NB4 (cell line): ENCODE data around the gene DKK1.

Experiments used
- DNase-seq: peaks from one replicate; pipeline ENCODE4 v3.0.0; 2010; ENCODE audit warnings: low read depth
- H3K4me3 ChIP-seq: one replicate; pipeline ENCODE4 v1.5.1; 2011; ENCODE audit warnings: mild to moderate bottlenecking, low read depth, low read length, moderate library complexity
- MYC ChIP-seq: IDR thresholded peaks from 2 replicates; pipeline ENCODE4 v1.6.1; 2011; ENCODE audit warnings: low read depth, low read length
- POLR2A ChIP-seq: IDR thresholded peaks from 2 replicates; pipeline ENCODE4 v1.6.1; 2011; ENCODE audit warnings: mild to moderate bottlenecking; ENCODE audit not compliant: insufficient read length; ENCODE audit errors: extremely low read depth
- TF ChIP-seq, protein P1 (sequence below): IDR thresholded peaks from one replicate; pipeline ENCODE4 v1.5.1; 2012; ENCODE audit warnings: low read depth, low read length
- TF ChIP-seq, protein P2 (sequence below): IDR thresholded peaks from 2 replicates; pipeline ENCODE4 v1.6.1; 2011; ENCODE audit warnings: low read depth, low read length

DKK1 gene

DNA sequence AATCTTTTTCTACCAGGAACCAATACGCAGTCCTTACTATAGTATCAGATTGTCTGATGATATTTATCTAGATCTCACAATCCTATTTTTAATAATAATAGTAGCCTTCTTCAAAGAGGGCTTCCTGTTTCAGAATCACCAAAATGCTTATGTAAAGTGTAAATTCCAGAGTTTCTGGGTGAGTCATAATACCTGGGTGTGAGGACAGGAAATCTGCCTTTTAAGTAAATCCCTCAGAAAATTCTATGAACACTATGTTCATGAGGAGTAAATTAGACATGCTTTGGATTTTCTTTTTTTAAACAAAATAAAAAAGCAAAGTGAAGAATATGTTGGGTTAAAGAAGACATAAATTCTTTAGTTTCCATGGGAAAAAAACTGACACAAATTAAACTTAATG lies 20.5 kb downstream of the DKK1 start:
- DNase-seq = no peak
- no peak overlapping the region for H3K4me3 ChIP-seq
- TF ChIP-seq, protein P1, sequence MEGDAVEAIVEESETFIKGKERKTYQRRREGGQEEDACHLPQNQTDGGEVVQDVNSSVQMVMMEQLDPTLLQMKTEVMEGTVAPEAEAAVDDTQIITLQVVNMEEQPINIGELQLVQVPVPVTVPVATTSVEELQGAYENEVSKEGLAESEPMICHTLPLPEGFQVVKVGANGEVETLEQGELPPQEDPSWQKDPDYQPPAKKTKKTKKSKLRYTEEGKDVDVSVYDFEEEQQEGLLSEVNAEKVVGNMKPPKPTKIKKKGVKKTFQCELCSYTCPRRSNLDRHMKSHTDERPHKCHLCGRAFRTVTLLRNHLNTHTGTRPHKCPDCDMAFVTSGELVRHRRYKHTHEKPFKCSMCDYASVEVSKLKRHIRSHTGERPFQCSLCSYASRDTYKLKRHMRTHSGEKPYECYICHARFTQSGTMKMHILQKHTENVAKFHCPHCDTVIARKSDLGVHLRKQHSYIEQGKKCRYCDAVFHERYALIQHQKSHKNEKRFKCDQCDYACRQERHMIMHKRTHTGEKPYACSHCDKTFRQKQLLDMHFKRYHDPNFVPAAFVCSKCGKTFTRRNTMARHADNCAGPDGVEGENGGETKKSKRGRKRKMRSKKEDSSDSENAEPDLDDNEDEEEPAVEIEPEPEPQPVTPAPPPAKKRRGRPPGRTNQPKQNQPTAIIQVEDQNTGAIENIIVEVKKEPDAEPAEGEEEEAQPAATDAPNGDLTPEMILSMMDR = no peak
- TF ChIP-seq POLR2A (no peak), MYC (no peak)
- TF ChIP-seq, protein P2, sequence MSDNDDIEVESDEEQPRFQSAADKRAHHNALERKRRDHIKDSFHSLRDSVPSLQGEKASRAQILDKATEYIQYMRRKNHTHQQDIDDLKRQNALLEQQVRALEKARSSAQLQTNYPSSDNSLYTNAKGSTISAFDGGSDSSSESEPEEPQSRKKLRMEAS = no peak

DNA sequence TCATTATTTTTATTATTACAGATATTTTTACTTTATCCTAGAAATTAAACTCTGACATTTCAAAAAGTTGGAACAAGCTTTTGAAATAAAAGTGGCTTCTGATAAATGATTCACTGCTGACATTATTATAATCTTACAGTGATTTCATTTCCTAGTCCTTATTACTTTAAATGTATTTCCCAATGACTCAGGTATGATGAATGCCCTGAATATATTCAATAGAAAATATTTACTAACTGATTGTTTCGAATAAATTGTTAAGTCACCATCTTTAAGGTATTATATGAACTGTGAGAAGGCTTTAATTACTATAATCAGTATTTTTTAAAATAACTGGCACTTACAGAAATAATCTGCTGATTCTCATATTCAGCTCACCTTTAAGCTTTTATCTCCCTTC lies 21.6 kb downstream of the DKK1 start:
- DNase-seq = no peak
- no peak overlapping the region for H3K4me3 ChIP-seq
- no peak for TF ChIP-seq MYC
- TF ChIP-seq, protein P1 = no peak
- TF ChIP-seq, protein P2 = no peak
- no peak for TF ChIP-seq POLR2A

DNA sequence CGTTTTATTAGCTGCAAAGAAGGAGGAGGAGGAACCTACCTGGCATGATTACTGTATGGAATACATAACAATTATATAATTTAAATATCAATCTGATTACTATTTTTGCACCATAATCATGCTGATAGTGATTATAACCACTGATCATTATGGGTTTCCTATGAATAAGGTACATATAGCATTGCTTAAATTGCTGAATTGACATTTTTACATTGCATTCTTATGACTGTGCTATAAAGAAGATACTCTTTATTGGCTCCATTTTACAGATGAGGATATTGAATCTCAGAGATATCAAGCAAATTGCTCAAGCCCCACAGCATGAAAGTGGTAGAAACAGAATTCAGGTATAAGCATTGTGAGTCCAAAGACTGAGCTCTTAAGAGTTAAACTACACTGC lies 23.1 kb downstream of the DKK1 start:
- no peak overlapping the region for H3K4me3 ChIP-seq
- no peak for DNase-seq
- TF ChIP-seq, protein P2 = no peak
- TF ChIP-seq, protein P1 = no peak
- TF ChIP-seq MYC (no peak), POLR2A (no peak)

DNA sequence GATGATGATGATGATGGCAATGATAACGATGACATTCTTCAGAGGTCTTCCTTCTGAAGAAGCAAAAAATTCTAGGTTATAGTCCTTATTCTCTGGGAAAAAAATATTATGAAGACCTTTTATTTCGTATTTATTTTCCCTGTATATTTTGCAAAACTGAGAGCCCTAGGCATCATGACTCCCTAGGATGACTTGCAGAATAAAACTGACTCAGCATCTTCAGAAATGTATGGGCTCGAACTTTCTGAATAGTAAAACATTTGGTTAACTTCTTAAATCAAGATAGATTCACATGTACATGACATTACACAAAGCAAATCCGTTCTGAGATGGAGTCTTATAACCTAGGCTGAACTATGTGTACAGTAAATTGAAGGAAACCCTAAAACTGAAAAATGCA lies 29.4 kb downstream of the DKK1 start:
- TF ChIP-seq POLR2A (no peak), MYC (no peak)
- TF ChIP-seq, protein P1 = no peak
- TF ChIP-seq, protein P2 = no peak
- no peak for DNase-seq

DNA sequence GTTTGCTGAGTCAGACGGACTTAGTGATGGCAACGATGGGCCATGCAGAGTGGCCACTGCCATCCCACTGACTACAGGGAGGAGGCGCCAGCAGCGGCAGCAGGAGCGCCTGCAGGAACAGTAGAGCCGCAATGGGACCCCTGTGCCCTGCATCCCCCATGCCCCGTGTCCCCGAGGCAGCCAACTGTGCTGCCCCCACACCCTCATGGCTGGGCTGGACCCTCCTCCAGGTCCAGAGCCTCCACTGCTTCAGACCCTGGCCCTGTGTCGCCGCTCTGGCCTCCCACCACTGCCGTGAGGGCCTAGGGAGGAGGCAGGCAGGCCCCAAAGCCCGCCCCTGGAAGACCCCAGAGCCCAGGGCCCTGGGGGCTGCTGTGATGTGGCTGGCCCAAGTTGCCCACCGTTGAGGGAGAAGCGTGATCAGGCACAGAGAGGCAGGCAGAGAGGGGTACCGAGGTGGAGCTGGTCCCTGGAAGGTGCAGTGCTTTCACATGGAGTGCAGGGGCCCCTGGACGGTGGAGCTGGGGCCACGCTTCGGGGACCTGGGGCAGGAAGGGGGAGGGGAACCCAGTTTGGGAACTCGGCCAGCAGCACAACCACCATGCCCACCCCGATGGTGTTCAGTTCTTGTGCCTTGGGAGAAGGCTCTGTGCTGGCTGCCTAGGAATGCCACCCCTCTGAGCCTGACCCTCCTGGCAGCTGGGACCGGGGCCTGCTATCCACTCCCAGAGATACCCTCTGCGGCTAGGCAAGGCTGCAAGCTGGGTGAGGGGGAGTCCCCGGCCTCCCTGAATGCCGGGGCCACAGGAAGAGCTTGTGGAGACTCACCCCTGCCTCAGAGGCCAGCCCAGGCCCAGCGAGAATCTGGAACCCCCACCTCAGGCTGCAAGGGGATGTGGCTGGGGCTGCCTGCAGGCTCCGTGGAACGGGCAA lies 32.6 kb downstream of the DKK1 start:
- DNase-seq = no peak
- no peak overlapping the region for H3K4me3 ChIP-seq
- TF ChIP-seq MYC = no peak
- TF ChIP-seq, protein P1 = no peak
- TF ChIP-seq POLR2A = no peak
- TF ChIP-seq, protein P2 = no peak

More for the DNA sequence above, 29.4 kb downstream of the DKK1 start:
- H3K4me3 ChIP-seq = no peak overlapping the region
